CD14-positive monocyte (primary cell): Measurements from ENCODE around the gene IL15RA. TPM values are rescaled to one million over a fixed set of nuclear protein-coding genes. Genes with fewer than 3 reads are reported as not detected.
"Not testable (repeated sequence)": the region's sequence is repeated elsewhere in the genome, so short reads cannot be mapped to it uniquely, and the experiment has no call there.

Experiments used
- DNase-seq, 3 donors: peaks; one replicate each; pipeline ENCODE4 v3.0.0-alpha.2; 2011 to 2022
- H2AFZ ChIP-seq: 2 replicates; pipeline ENCODE4 v1.6.0; 2012; ENCODE audit warnings: mild to moderate bottlenecking, low read depth, low read length, inconsistent platforms; ENCODE audit not compliant: insufficient read depth, poor library complexity, severe bottlenecking
- H3K27ac ChIP-seq, 2 donors: 1 replicate in 1 of 2; 2 replicates in 1 of 2; pipeline ENCODE4 v1.5.1; 2012 to 2013; ENCODE audit warnings: low read length in 2 of 2, control low read depth in 1 of 2, inconsistent platforms in 1 of 2, low read depth in 1 of 2, mild to moderate bottlenecking in 1 of 2
- H3K27me3 ChIP-seq, 2 donors: one replicate each; pipeline versions ENCODE4 v1.6.0 to v1.6.1; 2011 to 2013; ENCODE audit warnings: low read length in 2 of 2; ENCODE audit not compliant: control insufficient read depth in 2 of 2, insufficient read depth in 2 of 2
- H3K36me3 ChIP-seq, 2 donors: replicated peaks in 1 of 2; 1 replicate in 1 of 2; 2 replicates in 1 of 2; pipeline versions ENCODE4 v1.5.1 to v1.6.1; 2012 to 2013; ENCODE audit warnings: low read length in 2 of 2, control low read depth in 1 of 2, inconsistent platforms in 1 of 2, mild to moderate bottlenecking in 1 of 2; ENCODE audit not compliant: insufficient read depth in 2 of 2, control insufficient read depth in 1 of 2
- H3K4me1 ChIP-seq, 2 donors: 1 replicate in 1 of 2; 2 replicates in 1 of 2; pipeline versions ENCODE4 v1.5.1 to v1.6.1; 2012 to 2013; ENCODE audit warnings: low read length in 2 of 2, control low read depth in 1 of 2, inconsistent platforms in 1 of 2, mild to moderate bottlenecking in 1 of 2, moderate library complexity in 1 of 2; ENCODE audit not compliant: insufficient read depth in 2 of 2, control insufficient read depth in 1 of 2
- H3K4me2 ChIP-seq: replicated peaks from 2 replicates; pipeline ENCODE3; 2012; ENCODE audit warnings: low read length, moderate library complexity, mild to moderate bottlenecking; ENCODE audit not compliant: poor library complexity, severe bottlenecking; ENCODE audit errors: extremely low read depth
- H3K4me3 ChIP-seq, 3 experiments: fragments of 200-600 bp in 1 of 3; sonication (generic) in 1 of 3; replicated peaks in 1 of 3; 1 replicate in 2 of 3; 2 replicates in 1 of 3; pipeline ENCODE4 v1.5.1; 2011 to 2013; ENCODE audit warnings: low read length in 3 of 3, mild to moderate bottlenecking in 3 of 3, control low read depth in 2 of 3, low read depth in 2 of 3, inconsistent platforms in 1 of 3, moderate library complexity in 1 of 3
- H3K79me2 ChIP-seq: 2 replicates; pipeline ENCODE4 v1.6.0; 2012; ENCODE audit warnings: mild to moderate bottlenecking, control low read depth, inconsistent platforms, low read length, moderate library complexity; ENCODE audit not compliant: insufficient read depth
- H3K9ac ChIP-seq: 2 replicates; pipeline ENCODE4 v1.6.0; 2017; ENCODE audit warnings: low read length, mild to moderate bottlenecking; ENCODE audit not compliant: insufficient read depth, poor library complexity, severe bottlenecking
- H3K9me3 ChIP-seq, 2 donors: replicated peaks in 1 of 2; 1 replicate in 1 of 2; 2 replicates in 1 of 2; pipeline versions ENCODE4 v1.5.1 to v1.6.1; 2012 to 2013; ENCODE audit warnings: low read length in 2 of 2, control low read depth in 1 of 2; ENCODE audit not compliant: control insufficient read depth in 1 of 2, insufficient read depth in 1 of 2
- H4K20me1 ChIP-seq: 2 replicates; pipeline ENCODE4 v1.6.0; 2012; ENCODE audit warnings: mild to moderate bottlenecking, low read length, control low read depth, moderate library complexity; ENCODE audit not compliant: insufficient read depth
- H3K27ac Mint-ChIP-seq, 7 donors: one replicate each; pipeline ENCODE4 v1.8.0; 2020; ENCODE audit warnings: mild to moderate bottlenecking in 7 of 7, mixed read lengths in 7 of 7, moderate library complexity in 6 of 7, inconsistent platforms in 2 of 7
- H3K27me3 Mint-ChIP-seq, 3 donors: one replicate each; pipeline ENCODE4 v1.8.0; 2021 to 2022; ENCODE audit warnings: low read depth in 3 of 3, mild to moderate bottlenecking in 3 of 3, mixed read lengths in 3 of 3, moderate library complexity in 3 of 3, inconsistent platforms in 1 of 3
- H3K36me3 Mint-ChIP-seq, 2 donors: one replicate each; pipeline ENCODE4 v1.8.0; 2020; ENCODE audit warnings: mixed read lengths in 2 of 2, inconsistent platforms in 1 of 2, mild to moderate bottlenecking in 1 of 2
- H3K4me1 Mint-ChIP-seq: one replicate; pipeline ENCODE4 v1.8.0; 2020; ENCODE audit warnings: mild to moderate bottlenecking, mixed read lengths
- H3K4me3 Mint-ChIP-seq, 2 donors: one replicate each; pipeline ENCODE4 v1.8.0; 2020; ENCODE audit warnings: mild to moderate bottlenecking in 2 of 2, mixed read lengths in 2 of 2, moderate library complexity in 1 of 2
- H3K9me3 Mint-ChIP-seq, 7 donors: one replicate each; pipeline ENCODE4 v1.8.0; 2020 to 2022; ENCODE audit warnings: mixed read lengths in 7 of 7, mild to moderate bottlenecking in 6 of 7, moderate library complexity in 6 of 7, inconsistent platforms in 2 of 7
- CTCF ChIP-seq: fragments of 200-600 bp; IDR thresholded peaks from one replicate; pipeline ENCODE4 v1.8.0; 2022; ENCODE audit warnings: antibody characterized with exemption, mild to moderate bottlenecking
- WGBS: methylation state at CpG from one replicate; pipeline ENCODE4 v1.1.5; 2013; ENCODE audit warnings: missing lambda C conversion rate; ENCODE audit not compliant: insufficient coverage; 5-methylcytosine and 5-hydroxymethylcytosine counted together
- intact Hi-C, 2 donors: fragments of 100-400 bp; cut with micrococcal nuclease; formaldehyde crosslinking; loops; one replicate each; pipeline versions ENCODE4 v1.15.0 to v1.15.1; 2023
- polyA plus RNA-seq, 3 donors: library from polyadenylated mRNA; depleted of rRNA in 1 of 3; unstranded in 2 of 3; stranded (reverse) in 1 of 3; fragments of 300-500 nt in 2 of 3; fragments of >200 nt in 1 of 3; fragmentation: Illumina TruSeq in 2 of 3; gene quantifications; 1 replicate in 2 of 3; 2 replicates in 1 of 3; pipeline ENCODE4 v1.2.3, GENCODE V29; 2012 to 2021

IL15RA gene
- polyA plus RNA-seq, 3 donors, result 12.4 to 23.1 (median 12.6) TPM

GRCh38 chr10:5910323-5911100 is 66.8 kb downstream of the IL15RA start:
- no peak for DNase-seq
- Mint-ChIP-seq H3K27ac (peak overlapping the region in 3 of 7 donors; percentile 32 to 44 (median 44)), H3K36me3 (peaks cover 82 to 95% of the 10 kb centered on the region in 2 donors), H3K9me3 (no peaks in the 10 kb centered on the region), H3K4me1 (no peaks in the 10 kb centered on the region), H3K4me3 (no peak overlapping the region), H3K27me3 (peaks cover 0 to 2% (median 0%) of the 10 kb centered on the region in 3 donors)
- H3K79me2 ChIP-seq, result no peaks in the 10 kb centered on the region
- H3K36me3 ChIP-seq, result peaks cover 79 to 97% of the 10 kb centered on the region in 2 donors
- H4K20me1 ChIP-seq, result peaks cover 5% of the 10 kb centered on the region
- H3K4me2 ChIP-seq, result no peak overlapping the region
- H2AFZ ChIP-seq, result no peak overlapping the region
- intact Hi-C loops, result no loop called here
- no peaks in the 10 kb centered on the region for H3K4me1 ChIP-seq
- WGBS, result 93% methylated on average over 10 of the region's 18 CpGs
- no peak overlapping the region for H3K4me3 ChIP-seq
- no peaks in the 10 kb centered on the region for H3K9me3 ChIP-seq
- H3K9ac ChIP-seq, result no peak overlapping the region
- no peaks in the 10 kb centered on the region for H3K27me3 ChIP-seq
- no peak overlapping the region for H3K27ac ChIP-seq
- no peak for TF ChIP-seq CTCF

GRCh38 chr10:5908676-5909075 is 68.7 kb downstream of the IL15RA start:
- H3K4me1 Mint-ChIP-seq, H3K27me3 ChIP-seq, H3K9me3 ChIP-seq, H3K4me2 ChIP-seq, intact Hi-C loops, H3K27ac ChIP-seq, H3K4me3 ChIP-seq, H4K20me1 ChIP-seq, H3K27me3 Mint-ChIP-seq, H3K9me3 Mint-ChIP-seq, DNase-seq, H3K4me1 ChIP-seq, H3K9ac ChIP-seq, H3K4me3 Mint-ChIP-seq, H3K79me2 ChIP-seq, H2AFZ ChIP-seq: not testable (repeated sequence)
- H3K36me3 Mint-ChIP-seq, result peaks cover 72 to 81% of the 10 kb centered on the region in 2 donors
- WGBS, result 100% methylated on average over 7 of the region's 7 CpGs
- peak overlapping the region in 1 of 7 donors; percentile 52 for H3K27ac Mint-ChIP-seq
- peaks cover 65 to 86% of the 10 kb centered on the region in 2 donors for H3K36me3 ChIP-seq
